K562 (cell line): ENCODE results near the gene TMED10. TPM values are rescaled to one million over a fixed set of nuclear protein-coding genes. Genes with fewer than 3 reads are reported as not detected.
A peak's percentile ranks its signal among the peaks of the same experiment; 100 is the strongest.

Experiments used
- ATAC-seq: fragments of 200-7000 bp; cut with Tn5 transposase; 3 replicates; pipeline ENCODE4 v1.9.1; 2020; ENCODE audit warnings: moderate library complexity
- BruUV-seq: library from RNA; stranded (reverse); fragments of 400-500 nt; replicated peaks from 2 replicates; lab custom pipeline; 2021; lab: Mats Ljungman, UMichigan
- CTCF ChIA-PET: fragments of 300-600 bp; formaldehyde crosslinking; extraction: SDS; loops from one replicate; lab custom pipeline; 2021; ENCODE audit warnings: low intra/inter-chr PET ratio; lab: Yijun Ruan, JAX
- POLR2A ChIA-PET: fragments of 300-600, 350-650 bp; sonication (Branson Sonifier 250); formaldehyde crosslinking; extraction: SDS; loops from one replicate; lab custom pipeline; 2021; ENCODE audit warnings: antibody characterized with exemption, inconsistent platforms; lab: Yijun Ruan, JAX
- DNase-seq, 4 experiments: peaks; one replicate each; pipeline versions ENCODE4 v3.0.0 to v3.0.0-alpha.2; 2011 to 2018; ENCODE audit warnings: low spot score in 3 of 4, mixed read lengths in 3 of 4; ENCODE audit errors: extremely low read depth in 1 of 4
- FAIRE-seq: peaks from 2 replicates; lab custom pipeline; 2011; peaks lifted over from hg19 to GRCh38; lab: Jason Lieb, UNC
- H2AFZ ChIP-seq: 2 replicates; pipeline ENCODE4 v1.6.0; 2011; ENCODE audit warnings: low read depth, low read length, control low read depth, inconsistent platforms
- H3K27ac ChIP-seq: fragments of 200-600 bp; 3 replicates; pipeline ENCODE4 v1.8.0; 2011; ENCODE audit warnings: low read depth, mild to moderate bottlenecking, control low read depth, inconsistent platforms, low read length, moderate library complexity, mixed read lengths; ENCODE audit errors: extremely low read depth
- H3K27me3 ChIP-seq, 2 experiments: fragments of 300-600 bp in 1 of 2; 2 replicates in 1 of 2; 3 replicates in 1 of 2; pipeline versions ENCODE4 v1.6.0 to v1.8.0; 2011; ENCODE audit warnings: inconsistent platforms in 2 of 2, low read length in 2 of 2, mild to moderate bottlenecking in 1 of 2, mixed read lengths in 1 of 2, moderate library complexity in 1 of 2; ENCODE audit not compliant: control insufficient read depth in 2 of 2, insufficient read depth in 2 of 2
- H3K36me3 ChIP-seq: fragments of 300-600 bp; 3 replicates; pipeline ENCODE4 v1.8.0; 2011; ENCODE audit warnings: mild to moderate bottlenecking, low read length, inconsistent platforms; ENCODE audit not compliant: control insufficient read depth, insufficient read depth
- H3K4me1 ChIP-seq, 2 experiments: fragments of 200-600 bp in 1 of 2; replicated peaks in 1 of 2; 2 replicates in 1 of 2; 3 replicates in 1 of 2; pipeline versions ENCODE4 v1.5.1 to v1.8.0; 2011; ENCODE audit warnings: inconsistent platforms in 2 of 2, low read length in 2 of 2, mild to moderate bottlenecking in 1 of 2, mixed read lengths in 1 of 2, moderate library complexity in 1 of 2; ENCODE audit not compliant: control insufficient read depth in 2 of 2, insufficient read depth in 2 of 2
- H3K4me2 ChIP-seq: 2 replicates; pipeline ENCODE4 v1.6.1; 2011; ENCODE audit warnings: low read length, control low read depth, inconsistent platforms, mixed read lengths; ENCODE audit not compliant: insufficient read depth
- H3K4me3 ChIP-seq: fragments of 200-600 bp; sonication (generic), shearing (Covaris generic); 2 replicates; pipeline ENCODE4 v1.5.1; 2016; ENCODE audit warnings: control low read depth, inconsistent platforms
- H3K79me2 ChIP-seq: fragments of 200-600 bp; 3 replicates; pipeline ENCODE4 v1.8.0; 2011; ENCODE audit warnings: low read length, inconsistent platforms; ENCODE audit not compliant: control insufficient read depth, insufficient read depth
- H3K9ac ChIP-seq, 2 experiments: 2 replicates each; pipeline versions ENCODE4 v1.6.0 to v1.6.1; 2011; ENCODE audit warnings: low read depth in 2 of 2, low read length in 2 of 2, control low read depth in 1 of 2, inconsistent platforms in 1 of 2, mild to moderate bottlenecking in 1 of 2, mixed read lengths in 1 of 2; ENCODE audit not compliant: insufficient read depth in 1 of 2
- H3K9me1 ChIP-seq: one replicate; pipeline ENCODE4 v1.6.0; 2011; ENCODE audit warnings: inconsistent platforms, mild to moderate bottlenecking, low read length, moderate library complexity; ENCODE audit not compliant: control insufficient read depth, insufficient read depth
- H3K9me3 ChIP-seq: replicated peaks from 2 replicates; pipeline ENCODE4 v1.5.1; 2011; ENCODE audit warnings: low read depth, low read length, inconsistent platforms; ENCODE audit not compliant: control insufficient read depth, insufficient read depth
- H4K20me1 ChIP-seq: replicated peaks from 2 replicates; pipeline ENCODE4 v1.6.1; 2011; ENCODE audit warnings: low read length, inconsistent platforms, mixed read lengths; ENCODE audit not compliant: control insufficient read depth, insufficient read depth
- E2F6 ChIP-seq, 2 experiments: IDR thresholded peaks; 2 replicates each; pipeline ENCODE4 v1.6.1; 2011; ENCODE audit warnings: borderline replicate concordance in 1 of 2, control low read depth in 1 of 2, low read depth in 1 of 2, low read length in 1 of 2, mild to moderate bottlenecking in 1 of 2, mixed read lengths in 1 of 2, moderate library complexity in 1 of 2; ENCODE audit not compliant: insufficient read depth in 1 of 2, insufficient read length in 1 of 2, poor library complexity in 1 of 2, severe bottlenecking in 1 of 2; ENCODE audit errors: extremely low read depth in 1 of 2
- ESRRA ChIP-seq: fragments of 450-650 bp; IDR thresholded peaks from 2 replicates; pipeline ENCODE4 v1.6.1; 2014; ENCODE audit warnings: low read depth, mild to moderate bottlenecking, moderate library complexity, borderline replicate concordance
- IRF2 ChIP-seq: sonication (generic); formaldehyde crosslinking; IDR thresholded peaks from 2 replicates; pipeline ENCODE4 v1.8.1; 2022; ENCODE audit warnings: mild to moderate bottlenecking, missing genetic modification reagents
- MGA ChIP-seq: fragments of 450-650 bp; IDR thresholded peaks from 2 replicates; pipeline ENCODE4 v1.6.1; 2016; ENCODE audit warnings: mild to moderate bottlenecking, moderate library complexity
- ZNF699 ChIP-seq: fragments of 250-450 bp; sonication (Bioruptor Pico); IDR thresholded peaks from 2 replicates; pipeline ENCODE4 v1.8.0; 2021; ENCODE audit warnings: mild to moderate bottlenecking, moderate library complexity; ENCODE audit not compliant: insufficient replicate concordance
- WGBS: fragments of 100-300 bp; shearing (Covaris generic); methylation state at CpG from one replicate; pipeline ENCODE4 v1.1.6; 2016; ENCODE audit warnings: low coverage, mixed read lengths; ENCODE audit not compliant: insufficient coverage; ENCODE audit errors: missing lambda C conversion rate; 5-methylcytosine and 5-hydroxymethylcytosine counted together
- in situ Hi-C: fragments of 300-500 bp; cut with MboI; formaldehyde crosslinking; loops from 4 replicates; pipeline ENCODE4 v1.15.0; 2018; ENCODE audit warnings: inconsistent platforms, mixed read lengths
- intact Hi-C: fragments of 100-400 bp; cut with micrococcal nuclease; formaldehyde crosslinking; loops from 2 replicates; pipeline ENCODE4 v1.14.2; 2022
- polyA plus RNA-seq, 8 experiments: library from polyadenylated mRNA; depleted of rRNA in 4 of 8; stranded (reverse) in 5 of 8; unstranded in 3 of 8; fragments of >200 nt; fragmentation: Nextera tagmentation in 2 of 8; fragmentation: Illumina TruSeq in 1 of 8; extraction: Ambion mirVana in 2 of 8; extraction: Trizol in 1 of 8; gene quantifications; 2 replicates each; pipeline versions ENCODE4 v1.2.1 to v1.2.3, GENCODE V29; 2011 to 2014; ENCODE audit warnings: inconsistent platforms in 1 of 8, missing spikeins in 1 of 8
- total RNA-seq, 7 experiments: library from RNA; depleted of rRNA in 6 of 7; stranded (reverse); fragments of >200 nt in 6 of 7; fragmentation: Illumina TruSeq in 2 of 7; extraction: Trizol in 2 of 7; gene quantifications; 2 replicates each; pipeline versions ENCODE4 v1.2.1 to v1.2.3, GENCODE V29; 2011 to 2021; ENCODE audit warnings: low replicate concordance in 1 of 7

The TMED10 gene
- total and polyA plus RNA-seq, 9 of the 15 experiments (the other 6 are each of a cell fraction or from before 2014, with no cell fraction given), result 62.2 to 233 (median 124) TPM

GRCh38 chr14:75127903-75128595 lies 48.4 kb downstream of the TMED10 start:
- CTCF ChIA-PET, result no interaction called here
- POLR2A ChIA-PET, result interaction anchor here (0.6 to 1.2 kb wide), 2 partner anchors 98 to 176 kb away, joined by 3 to 4 read pairs; no protein-coding TSS in a partner anchor

More at GRCh38 chr14:75127903-75128595, 48.4 kb downstream of the TMED10 start:
- Histone ChIP-seq H3K4me2 (peak overlapping the region; percentile 98), H3K4me3 (peak overlapping the region; percentile 73), H3K27ac (peak overlapping the region; percentile 98), H3K9me1 (no peaks in the 10 kb centered on the region), H3K36me3 (peaks cover 16% of the 10 kb centered on the region; the same call in 2 of the 3 replicates), H3K27me3 (no peaks in the 10 kb centered on the region), H3K79me2 (peaks cover 34% of the 10 kb centered on the region), H4K20me1 (no peaks in the 10 kb centered on the region), H3K4me1 (peaks cover 11 to 14% of the 10 kb centered on the region in 2 experiments), H2AFZ (no peak overlapping the region)
- no peak for ATAC-seq
- in situ Hi-C loops, result loop anchor here (25.0 kb wide), 1 partner anchor 534 kb away; the partner anchor contains the start of genes ERG28 and TTLL5
- 72% methylated on average over 9 of the region's 10 CpGs for WGBS
- BruUV-seq, result no TSS peak
- no peak for DNase-seq
- FAIRE-seq, result no peak
- TF ChIP-seq MGA, result 0 out of 2 replicates have a peak, but pooled peaks have one; percentile 30
- peak; percentile 89 for TF ChIP-seq ESRRA
- no peak for TF ChIP-seq IRF2 (CRISPR knock-in tag)
- TF ChIP-seq ZNF699 (CRISPR knock-in tag), result no peak
- peak in 1 of 2 experiments; percentile 35 for TF ChIP-seq E2F6 (IDR thresholded peaks at IDR 0.05; ENCODE audit: borderline replicate concordance in 1 of 2, extremely low read depth in 1 of 2, insufficient read depth in 1 of 2, insufficient read length in 1 of 2, low read depth in 1 of 2, low read length in 1 of 2, poor library complexity in 1 of 2, severe bottlenecking in 1 of 2)
- TF ChIP-seq, all 486 proteins: peak for 3
- intact Hi-C loops, result loop anchor here (5.0 kb wide), 1 partner anchor 359 kb away; no protein-coding TSS in a partner anchor
- no peaks in the 10 kb centered on the region for H3K9me3 ChIP-seq
- peak overlapping the region; percentile 93 to 96; a peak in 3 of 4 replicates for H3K9ac ChIP-seq
